ENCODE data around the gene SHB. TPM values are rescaled to one million over a fixed set of nuclear protein-coding genes. Genes with fewer than 3 reads are reported as not detected.

Gene SHB
- total and polyA plus RNA-seq, 4 donors: 6.2 to 16.1 (median 11.6) TPM

GRCh38 chr9:37944671-37945481 is 124.2 kb downstream of the SHB start:
- Histone ChIP-seq H3K4me1 (ENCODE audit: control insufficient read depth, insufficient read depth, low read length) (peaks cover 58% of the 10 kb centered on the region), H3K4me3 (ENCODE audit: low read depth, low read length) (no peak overlapping the region), H3K36me3 (ENCODE audit: control insufficient read depth, insufficient read depth, low read length) (peaks cover 42% of the 10 kb centered on the region), H3K27me3 (ENCODE audit: control insufficient read depth, insufficient read depth, low read length) (no peaks in the 10 kb centered on the region), H3K9me3 (ENCODE audit: control insufficient read depth, insufficient read depth, low read length) (no peaks in the 10 kb centered on the region), H3K27ac (ENCODE audit: low read depth, low read length) (no peak overlapping the region)
- WGBS (ENCODE audit: insufficient coverage): 93% methylated on average over 9 of the region's 9 CpGs
- DNase-seq (ENCODE audit: low read depth in 4 of 6, low spot score in 6 of 6): no peak

GRCh38 chr9:37944266-37944650 is 124.8 kb downstream of the SHB start:
- peaks cover 64% of the 10 kb centered on the region for H3K4me1 ChIP-seq (ENCODE audit: control insufficient read depth, insufficient read depth, low read length)
- no peaks in the 10 kb centered on the region for H3K27me3 ChIP-seq (ENCODE audit: control insufficient read depth, insufficient read depth, low read length)
- no peak for DNase-seq (ENCODE audit: low read depth in 4 of 6, low spot score in 6 of 6)
- H3K9me3 ChIP-seq (ENCODE audit: control insufficient read depth, insufficient read depth, low read length): no peaks in the 10 kb centered on the region
- 88% methylated on average over 6 of the region's 7 CpGs for WGBS (ENCODE audit: insufficient coverage)
- H3K36me3 ChIP-seq (ENCODE audit: control insufficient read depth, insufficient read depth, low read length): peaks cover 40% of the 10 kb centered on the region
- no peak overlapping the region for H3K4me3 ChIP-seq (ENCODE audit: low read depth, low read length)
- no peak overlapping the region for H3K27ac ChIP-seq (ENCODE audit: low read depth, low read length)

DNA sequence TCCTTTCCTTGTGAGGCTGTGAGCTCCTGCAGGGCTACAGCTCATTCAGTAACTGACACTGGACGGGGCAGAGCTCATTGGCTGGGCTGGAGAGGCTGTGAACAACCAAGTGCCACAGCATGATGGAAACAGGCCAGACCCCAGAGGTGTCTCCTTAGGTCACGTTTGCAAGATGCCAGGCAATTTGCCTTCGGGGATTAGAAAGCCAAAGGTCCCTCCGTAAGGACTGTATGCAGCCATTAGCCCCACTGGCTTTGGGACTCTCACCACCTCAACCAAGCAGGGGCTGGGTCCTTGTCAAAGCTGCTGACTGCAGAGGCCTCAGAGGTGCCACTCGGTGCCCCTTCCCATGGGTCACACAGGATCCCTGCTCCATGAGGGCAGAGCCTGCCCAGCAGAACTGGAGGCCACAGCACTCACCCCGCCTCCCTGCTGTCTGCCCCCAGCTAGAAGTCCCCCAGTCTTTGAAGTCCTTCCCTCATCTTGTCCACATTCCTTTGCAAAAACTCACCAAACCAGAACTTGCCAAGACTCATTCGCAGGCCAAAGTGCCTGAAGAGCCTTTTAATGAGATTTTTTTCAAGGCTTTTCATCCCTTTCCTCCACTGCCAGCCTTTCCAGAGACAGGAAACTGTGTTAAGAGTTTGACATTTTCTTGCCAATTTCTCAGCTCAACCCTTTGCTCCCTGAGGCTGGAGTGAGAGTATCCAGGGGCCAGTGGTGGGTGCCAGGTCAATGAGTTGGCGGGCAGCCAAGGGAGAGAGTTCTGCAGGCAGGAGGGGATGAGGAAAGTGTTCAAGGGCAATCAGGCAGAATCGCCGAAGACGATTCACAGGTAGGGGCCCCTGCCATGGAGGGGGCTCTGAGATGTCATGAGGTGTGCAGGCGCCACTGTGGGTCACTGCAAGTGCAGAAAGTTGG is 125.4 kb downstream of the SHB start:
- Histone ChIP-seq H3K36me3 (ENCODE audit: control insufficient read depth, insufficient read depth, low read length) (peaks cover 37% of the 10 kb centered on the region), H3K4me3 (ENCODE audit: low read depth, low read length) (no peak overlapping the region), H3K27ac (ENCODE audit: low read depth, low read length) (peak overlapping the region; percentile 69), H3K4me1 (ENCODE audit: control insufficient read depth, insufficient read depth, low read length) (peaks cover 67% of the 10 kb centered on the region), H3K9me3 (ENCODE audit: control insufficient read depth, insufficient read depth, low read length) (no peaks in the 10 kb centered on the region), H3K27me3 (ENCODE audit: control insufficient read depth, insufficient read depth, low read length) (no peaks in the 10 kb centered on the region)
- peak in 3 of 6 donors; percentile 52 to 90 (median 54) for DNase-seq (ENCODE audit: low read depth in 4 of 6, low spot score in 6 of 6)
- WGBS (ENCODE audit: insufficient coverage): 46% methylated on average over 12 of the region's 12 CpGs

- Histone ChIP-seq H3K4me1 (ENCODE audit: control insufficient read depth, insufficient read depth, low read length) (peaks cover 67% of the 10 kb centered on the region), H3K27ac (ENCODE audit: low read depth, low read length) (no peak overlapping the region), H3K4me3 (ENCODE audit: low read depth, low read length) (no peak overlapping the region), H3K9me3 (ENCODE audit: control insufficient read depth, insufficient read depth, low read length) (no peaks in the 10 kb centered on the region), H3K36me3 (ENCODE audit: control insufficient read depth, insufficient read depth, low read length) (peaks cover 33% of the 10 kb centered on the region), H3K27me3 (ENCODE audit: control insufficient read depth, insufficient read depth, low read length) (no peaks in the 10 kb centered on the region)
- 64% methylated on average over 10 of the region's 12 CpGs for WGBS (ENCODE audit: insufficient coverage)
- no peak for DNase-seq (ENCODE audit: low read depth in 4 of 6, low spot score in 6 of 6)
Observed at GRCh38 chr9:37942621-37943344, 126.2 kb downstream of the SHB start.

DNA sequence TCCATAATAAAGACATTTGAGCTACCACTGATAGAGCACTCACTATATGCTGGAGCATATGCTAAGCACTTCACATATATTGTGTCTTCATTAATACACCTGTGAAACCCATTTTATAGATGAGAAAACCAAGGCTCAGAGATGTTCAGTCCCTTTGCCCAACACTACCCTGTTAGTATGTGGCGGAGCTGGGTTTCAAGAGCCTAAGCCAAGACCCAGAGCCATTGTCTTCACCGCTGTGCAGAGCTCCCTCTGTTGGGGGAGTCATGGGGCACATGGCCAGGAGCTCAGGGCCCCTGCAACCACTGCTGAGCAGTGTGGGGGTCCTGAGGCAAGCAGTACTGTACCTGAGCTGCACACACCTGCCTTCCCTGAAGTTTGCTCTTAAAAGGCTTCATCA is 127.8 kb downstream of the SHB start:
- WGBS (ENCODE audit: insufficient coverage): 95% methylated on average over 2 of the region's 2 CpGs
- Histone ChIP-seq H3K27ac (ENCODE audit: low read depth, low read length) (no peak overlapping the region), H3K4me3 (ENCODE audit: low read depth, low read length) (no peak overlapping the region), H3K9me3 (ENCODE audit: control insufficient read depth, insufficient read depth, low read length) (no peaks in the 10 kb centered on the region), H3K27me3 (ENCODE audit: control insufficient read depth, insufficient read depth, low read length) (no peaks in the 10 kb centered on the region), H3K36me3 (ENCODE audit: control insufficient read depth, insufficient read depth, low read length) (peaks cover 21% of the 10 kb centered on the region), H3K4me1 (ENCODE audit: control insufficient read depth, insufficient read depth, low read length) (peaks cover 65% of the 10 kb centered on the region)
- DNase-seq (ENCODE audit: low read depth in 4 of 6, low spot score in 6 of 6): no peak

DNA sequence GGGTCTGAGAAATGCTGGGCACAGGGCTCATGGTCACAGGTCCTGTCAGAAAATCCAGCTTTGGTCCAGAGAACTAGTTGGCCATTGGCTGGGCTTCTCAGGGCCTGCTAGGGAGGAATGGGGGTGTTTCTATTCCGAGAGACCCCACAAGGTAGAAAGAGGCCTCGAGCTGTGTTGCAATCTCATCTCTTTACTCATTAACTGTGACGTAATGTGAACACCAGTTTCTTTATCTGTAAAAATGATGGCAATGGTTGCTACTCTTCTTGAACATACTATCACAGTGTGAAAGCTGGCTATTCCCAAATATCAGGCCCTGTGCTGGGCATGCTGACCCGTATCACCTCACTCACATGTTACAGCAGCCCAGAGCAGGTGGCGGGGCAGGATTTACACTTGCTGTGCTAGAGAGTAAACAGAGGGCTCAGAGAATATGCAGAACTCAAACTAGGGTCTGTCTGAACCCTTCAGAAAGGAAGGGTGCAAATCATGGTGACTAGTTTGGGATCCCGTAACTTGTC is 129.4 kb downstream of the SHB start:
- H3K9me3 ChIP-seq (ENCODE audit: control insufficient read depth, insufficient read depth, low read length): no peaks in the 10 kb centered on the region
- peaks cover 6% of the 10 kb centered on the region for H3K36me3 ChIP-seq (ENCODE audit: control insufficient read depth, insufficient read depth, low read length)
- no peaks in the 10 kb centered on the region for H3K27me3 ChIP-seq (ENCODE audit: control insufficient read depth, insufficient read depth, low read length)
- no peak overlapping the region for H3K27ac ChIP-seq (ENCODE audit: low read depth, low read length)
- no peak for DNase-seq (ENCODE audit: low read depth in 4 of 6, low spot score in 6 of 6)
- no CpG with 5 or more reads among the region's 6 CpGs for WGBS (ENCODE audit: insufficient coverage)
- H3K4me1 ChIP-seq (ENCODE audit: control insufficient read depth, insufficient read depth, low read length): peaks cover 61% of the 10 kb centered on the region
- no peak overlapping the region for H3K4me3 ChIP-seq (ENCODE audit: low read depth, low read length)

DNA sequence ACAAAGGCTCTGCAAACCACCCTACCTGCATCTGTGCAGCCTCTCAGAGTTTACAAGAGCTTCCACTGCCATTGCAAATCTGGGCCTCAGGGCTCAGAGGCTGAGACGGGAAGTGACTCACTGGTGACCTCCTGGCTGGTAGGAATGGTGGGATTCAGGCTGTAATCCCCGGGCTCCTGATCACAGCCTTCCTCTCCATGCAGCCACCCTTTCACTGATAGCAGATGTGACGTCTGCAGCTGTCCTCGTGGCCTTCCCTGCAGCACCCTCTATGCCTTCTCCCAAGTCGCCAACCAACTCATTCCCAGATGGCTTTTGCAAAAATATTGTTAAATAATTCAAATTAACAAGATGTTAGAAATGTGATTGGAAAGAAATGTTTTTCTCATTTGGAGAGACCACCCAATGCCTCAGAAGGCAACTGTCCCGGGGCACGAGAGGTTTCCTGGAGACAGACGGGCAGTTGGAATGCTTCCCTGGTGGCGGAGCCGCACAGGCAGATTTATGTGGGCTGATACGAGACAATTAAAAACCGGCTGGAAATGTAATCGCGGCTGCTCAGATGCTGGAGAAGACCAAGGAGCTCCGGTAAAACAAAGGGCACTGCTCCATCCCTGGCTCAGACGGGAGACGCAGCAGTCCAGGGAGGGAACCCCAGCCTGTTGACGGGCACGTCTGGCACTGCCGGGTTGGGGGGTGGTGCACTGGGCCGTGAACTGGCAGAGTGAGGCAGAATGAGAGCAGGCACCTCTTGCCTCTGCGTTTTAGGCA is 130.7 kb downstream of the SHB start:
- peak in 2 of 6 donors; percentile 85 to 89 for DNase-seq (ENCODE audit: low read depth in 4 of 6, low spot score in 6 of 6)
- H3K27ac ChIP-seq (ENCODE audit: low read depth, low read length): peak overlapping the region; percentile 13
- H3K4me1 ChIP-seq (ENCODE audit: control insufficient read depth, insufficient read depth, low read length): peaks cover 47% of the 10 kb centered on the region
- no peaks in the 10 kb centered on the region for H3K9me3 ChIP-seq (ENCODE audit: control insufficient read depth, insufficient read depth, low read length)
- H3K27me3 ChIP-seq (ENCODE audit: control insufficient read depth, insufficient read depth, low read length): no peaks in the 10 kb centered on the region
- no peaks in the 10 kb centered on the region for H3K36me3 ChIP-seq (ENCODE audit: control insufficient read depth, insufficient read depth, low read length)
- WGBS (ENCODE audit: insufficient coverage): 22% methylated on average over 18 of the region's 22 CpGs
- no peak overlapping the region for H3K4me3 ChIP-seq (ENCODE audit: low read depth, low read length)

DNA sequence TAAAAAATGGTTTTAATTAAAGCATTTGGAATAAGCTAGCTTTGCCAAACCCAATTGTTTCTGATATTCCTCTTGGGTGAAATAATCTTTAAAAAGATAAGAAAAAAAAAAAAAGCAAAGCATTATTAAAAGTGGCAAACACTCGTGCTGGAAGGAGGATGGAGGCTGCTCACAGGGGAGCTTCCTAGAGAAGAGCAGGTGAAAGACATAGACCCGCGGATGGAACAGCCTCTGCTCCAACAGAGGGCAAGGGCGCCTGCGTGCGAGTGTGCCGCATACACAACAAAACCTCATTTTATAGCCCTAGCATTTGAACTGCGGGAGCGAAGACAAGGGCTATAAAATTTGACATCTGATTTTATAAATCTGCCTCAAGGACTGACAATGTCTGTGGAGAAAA is 131.7 kb downstream of the SHB start:
- no peak overlapping the region for H3K27ac ChIP-seq (ENCODE audit: low read depth, low read length)
- no peaks in the 10 kb centered on the region for H3K36me3 ChIP-seq (ENCODE audit: control insufficient read depth, insufficient read depth, low read length)
- H3K27me3 ChIP-seq (ENCODE audit: control insufficient read depth, insufficient read depth, low read length): no peaks in the 10 kb centered on the region
- peak in 1 of 6 donors; percentile 85 for DNase-seq (ENCODE audit: low read depth in 4 of 6, low spot score in 6 of 6)
- WGBS (ENCODE audit: insufficient coverage): 50% methylated on average over 2 of the region's 9 CpGs
- no peaks in the 10 kb centered on the region for H3K9me3 ChIP-seq (ENCODE audit: control insufficient read depth, insufficient read depth, low read length)
- peaks cover 38% of the 10 kb centered on the region for H3K4me1 ChIP-seq (ENCODE audit: control insufficient read depth, insufficient read depth, low read length)
- no peak overlapping the region for H3K4me3 ChIP-seq (ENCODE audit: low read depth, low read length)

Data from spinal cord (tissue), 10 donors.